ENCODE results near the gene KLK13.

DNA sequence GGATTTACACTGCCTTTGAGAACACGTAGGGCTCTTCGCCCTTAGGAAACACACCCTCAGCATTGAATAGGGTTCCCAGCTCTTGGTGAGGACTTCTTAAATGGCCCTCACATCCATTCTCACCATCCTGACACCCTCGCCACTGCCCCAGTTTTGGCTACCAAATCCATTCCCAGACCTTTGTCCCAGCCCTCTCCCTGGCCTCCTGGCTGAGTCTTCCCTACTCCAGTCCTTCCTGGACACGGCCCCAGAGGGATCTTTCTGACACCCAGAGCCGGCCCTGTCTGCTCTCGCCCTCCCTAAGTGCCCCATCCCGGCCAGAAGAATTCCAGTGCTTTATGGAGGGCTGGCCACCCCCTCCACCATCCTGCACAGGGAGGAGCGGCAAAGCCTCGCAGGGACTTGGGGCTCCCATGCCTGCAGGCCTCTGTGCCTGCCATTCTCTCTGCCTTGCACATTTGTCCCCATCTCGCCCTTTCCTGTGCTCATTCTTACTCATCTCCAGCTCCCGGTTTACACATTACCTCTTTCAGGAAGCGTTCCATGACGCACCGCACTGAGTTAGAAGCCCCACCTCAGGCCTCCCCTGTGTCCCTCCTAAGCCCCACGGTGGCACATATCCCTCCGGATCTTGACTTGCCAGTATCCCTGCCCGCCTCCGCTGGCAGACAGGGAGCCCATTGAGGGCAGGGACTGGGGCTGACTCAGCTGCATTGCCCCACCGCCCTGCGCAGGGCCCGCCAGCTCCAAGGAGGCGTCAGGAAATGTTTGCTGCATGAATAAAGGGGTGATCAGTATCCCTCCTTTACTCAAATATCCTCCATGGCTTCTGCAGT, 28.8 kb upstream of the KLK13 start:
- TF ChIP-seq CTCF (IDR thresholded peaks at IDR 0.05 in 8 of 11, conservative IDR thresholded peaks at IDR 0.05 in 3 of 11): no peak
- TF ChIP-seq POLR2A (IDR thresholded peaks at IDR 0.05): no peak
- no peak for TF ChIP-seq POLR2AphosphoS5 (IDR thresholded peaks at IDR 0.05)
